D721Med (cell line): ENCODE results near the gene SPACA9.

Experiments
- DNase-seq: peaks from one replicate; pipeline ENCODE4 v3.0.0; 2011; ENCODE audit warnings: low spot score; ENCODE audit not compliant: insufficient read length
- FAIRE-seq: peaks from 2 replicates; lab custom pipeline; 2011; peaks lifted over from hg19 to GRCh38; lab: Jason Lieb, UNC
- TF ChIP-seq, protein P1 (sequence below): IDR thresholded peaks from 2 replicates; pipeline ENCODE4 v1.5.1; 2012; ENCODE audit warnings: mild to moderate bottlenecking, control low read depth; ENCODE audit not compliant: insufficient read depth; ENCODE audit errors: missing control alignments

Gene SPACA9

DNA sequence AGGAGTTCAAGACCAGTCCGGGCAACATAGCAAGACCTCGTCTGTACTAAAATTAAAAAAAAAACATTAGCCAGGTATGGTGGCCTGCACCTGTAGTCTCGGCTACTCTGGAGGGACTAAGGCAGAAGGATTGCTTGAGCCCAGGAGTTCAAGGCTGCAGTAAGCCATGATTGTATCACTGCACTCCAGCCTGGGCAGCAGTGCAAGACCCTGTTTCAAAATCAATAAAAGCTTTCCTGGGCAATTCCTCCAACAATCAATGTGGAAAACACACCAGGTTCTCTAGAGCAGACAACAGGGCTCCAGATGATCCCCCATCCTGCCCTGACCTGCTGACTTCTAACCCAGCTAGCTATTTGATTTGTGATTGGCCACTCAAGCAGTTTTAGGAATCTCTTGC lies 1.8 kb upstream of the SPACA9 start:
- TF ChIP-seq, protein P1, sequence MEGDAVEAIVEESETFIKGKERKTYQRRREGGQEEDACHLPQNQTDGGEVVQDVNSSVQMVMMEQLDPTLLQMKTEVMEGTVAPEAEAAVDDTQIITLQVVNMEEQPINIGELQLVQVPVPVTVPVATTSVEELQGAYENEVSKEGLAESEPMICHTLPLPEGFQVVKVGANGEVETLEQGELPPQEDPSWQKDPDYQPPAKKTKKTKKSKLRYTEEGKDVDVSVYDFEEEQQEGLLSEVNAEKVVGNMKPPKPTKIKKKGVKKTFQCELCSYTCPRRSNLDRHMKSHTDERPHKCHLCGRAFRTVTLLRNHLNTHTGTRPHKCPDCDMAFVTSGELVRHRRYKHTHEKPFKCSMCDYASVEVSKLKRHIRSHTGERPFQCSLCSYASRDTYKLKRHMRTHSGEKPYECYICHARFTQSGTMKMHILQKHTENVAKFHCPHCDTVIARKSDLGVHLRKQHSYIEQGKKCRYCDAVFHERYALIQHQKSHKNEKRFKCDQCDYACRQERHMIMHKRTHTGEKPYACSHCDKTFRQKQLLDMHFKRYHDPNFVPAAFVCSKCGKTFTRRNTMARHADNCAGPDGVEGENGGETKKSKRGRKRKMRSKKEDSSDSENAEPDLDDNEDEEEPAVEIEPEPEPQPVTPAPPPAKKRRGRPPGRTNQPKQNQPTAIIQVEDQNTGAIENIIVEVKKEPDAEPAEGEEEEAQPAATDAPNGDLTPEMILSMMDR = no peak

DNA sequence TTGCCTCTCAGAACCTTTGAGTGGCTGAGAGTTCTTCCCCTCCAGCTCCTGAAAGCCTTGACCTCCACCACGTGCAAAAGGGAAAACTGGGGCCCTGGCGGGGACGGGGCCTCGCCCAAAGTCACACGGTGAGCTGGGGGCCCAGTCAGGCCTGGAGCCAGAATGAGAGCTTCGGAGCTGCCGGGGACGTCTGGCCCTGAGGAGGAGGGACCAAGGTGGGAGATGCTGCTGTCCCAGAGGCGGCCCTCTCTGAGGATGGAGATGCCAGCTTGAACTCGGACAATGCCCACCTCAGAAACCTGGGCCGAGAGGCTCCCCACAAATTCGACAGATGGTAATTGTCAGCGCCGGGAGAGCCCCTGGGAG lies 1.3 kb upstream of the SPACA9 start:
- TF ChIP-seq, protein P1 = no peak
- DNase-seq = no peak
- FAIRE-seq = no peak

More for the DNA sequence above, 1.8 kb upstream of the SPACA9 start:
- FAIRE-seq (no peak), DNase-seq (no peak)

DNA sequence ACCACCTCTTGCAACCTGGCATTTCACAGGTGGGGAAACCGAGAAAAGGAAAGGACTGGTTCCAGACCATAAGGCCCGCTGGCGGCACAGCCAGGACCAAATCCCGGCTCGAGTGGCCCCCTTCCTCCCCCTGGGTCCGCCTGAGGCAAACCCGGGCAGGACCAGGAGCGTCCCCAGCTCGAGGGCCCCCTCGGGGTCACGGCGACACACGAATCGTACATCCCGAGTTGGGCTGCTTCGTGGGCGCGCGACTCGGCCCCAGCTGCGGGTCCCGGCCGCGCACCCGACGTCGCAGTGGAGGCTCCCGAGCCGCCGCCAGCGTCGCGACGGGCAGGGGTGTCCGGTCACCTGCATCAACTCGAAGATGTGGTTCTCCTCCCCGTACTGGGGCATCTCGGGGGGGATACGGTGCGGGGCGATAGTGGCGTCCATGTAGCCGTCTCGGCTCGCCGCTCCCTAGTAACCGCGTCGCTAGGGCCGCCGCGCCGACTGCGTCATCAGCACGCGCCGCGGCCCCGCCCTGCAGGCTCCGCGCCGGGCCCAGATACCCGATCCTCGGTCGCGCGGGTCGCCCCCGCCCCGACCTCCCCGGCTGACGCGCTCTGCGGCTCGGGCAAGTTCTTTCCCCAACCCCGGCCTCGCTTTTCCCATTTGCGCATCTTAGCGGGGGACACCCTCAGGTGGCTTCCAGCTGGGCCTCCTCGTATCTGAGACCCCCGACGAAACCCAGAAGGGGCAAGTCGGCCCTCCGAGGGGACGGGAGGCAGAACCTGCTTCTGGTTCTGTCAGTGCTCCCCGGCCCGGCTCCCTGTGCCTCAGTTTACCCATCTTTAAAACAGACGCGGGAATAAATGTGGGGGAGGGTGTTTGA lies 639 bp upstream of the SPACA9 start, which contains the start of gene AK8:
Gene AK8, minus strand, starts transcription at position 461 of the 871 bp plus-strand sequence. Its CDS starts 29 bp downstream, at position 432.
- FAIRE-seq (no peak), DNase-seq (peak; percentile 93)
- TF ChIP-seq, protein P1 = no peak

DNA sequence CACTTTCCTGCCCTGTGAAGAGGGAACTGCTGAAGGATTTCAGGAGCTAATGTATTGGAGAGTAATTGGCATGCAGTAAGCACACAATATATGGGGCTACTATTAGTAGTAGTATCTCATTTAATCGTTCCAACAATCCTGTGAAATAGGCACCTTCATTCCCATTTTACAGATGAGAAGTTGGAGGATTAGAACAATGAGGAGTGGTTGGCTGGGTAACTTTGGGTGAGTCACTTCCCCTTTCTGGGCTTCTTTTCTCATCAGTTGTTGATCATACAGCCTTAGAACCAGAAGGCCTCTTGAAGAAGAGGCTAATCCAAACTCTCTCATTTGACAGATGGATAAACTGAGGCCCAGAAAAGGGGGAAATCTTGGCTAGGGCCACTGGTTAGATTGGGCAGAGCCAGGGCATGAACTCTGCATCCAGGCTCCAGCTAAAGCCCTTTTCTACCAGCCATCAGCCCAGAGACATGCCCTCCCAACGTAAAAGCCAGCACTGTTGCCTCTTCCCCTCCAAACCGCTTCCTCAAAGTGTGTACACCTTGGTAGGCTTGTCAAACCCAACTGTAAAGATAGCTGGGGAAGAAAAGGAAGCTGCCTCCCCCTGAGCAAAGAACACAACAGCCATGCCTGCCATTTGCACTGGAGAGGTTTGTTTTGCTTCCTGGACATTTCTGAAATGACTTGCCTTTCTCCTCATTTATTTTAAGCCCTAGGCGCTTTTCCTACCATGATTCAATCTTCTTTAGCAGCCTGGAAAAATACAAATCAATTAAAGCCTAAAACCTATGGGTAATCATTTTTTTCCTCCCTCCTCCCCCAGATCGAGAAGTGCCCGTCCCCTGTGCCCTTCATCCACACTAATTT lies 992 bp downstream of the SPACA9 start:
- FAIRE-seq (no peak), DNase-seq (no peak)
- TF ChIP-seq, protein P1 = no peak

DNA sequence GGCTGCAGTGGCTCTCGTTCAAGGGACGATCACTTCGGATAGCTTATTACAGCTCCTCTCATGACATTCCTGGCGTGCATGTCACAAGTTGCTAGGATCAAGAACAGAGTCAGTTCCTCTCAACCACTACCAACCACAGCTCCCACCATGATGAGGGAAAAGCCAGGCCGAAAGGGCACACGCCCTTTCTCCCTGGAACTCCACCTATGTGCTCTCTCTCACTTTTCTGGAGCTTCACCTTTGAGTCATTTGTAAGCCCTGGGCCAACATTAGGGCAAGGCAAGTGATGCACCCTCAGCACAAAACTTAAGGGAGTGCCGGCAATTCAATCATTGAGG lies 1.6 kb downstream of the SPACA9 start:
- TF ChIP-seq, protein P1 = no peak
- DNase-seq (no peak), FAIRE-seq (no peak)

DNA sequence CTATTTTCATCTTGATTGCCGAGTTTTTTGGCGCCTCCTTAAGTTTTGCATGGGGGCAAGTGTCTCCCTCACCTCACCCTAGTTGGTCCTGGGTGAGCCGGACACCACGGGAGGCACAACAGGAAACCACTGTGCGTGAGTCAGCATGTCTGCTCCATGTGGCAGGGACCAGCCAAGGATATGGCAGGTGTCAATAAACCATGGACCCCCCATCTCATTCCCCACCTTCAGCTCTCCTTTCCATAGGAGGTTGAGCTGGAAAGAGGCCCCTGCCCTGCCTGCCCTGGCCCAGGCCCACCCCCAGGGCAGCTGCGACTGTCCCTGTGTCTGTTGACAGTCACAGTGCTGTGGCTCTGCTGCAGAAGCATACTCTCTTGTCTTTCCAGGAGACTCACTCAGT lies 3.1 kb downstream of the SPACA9 start:
- no peak for FAIRE-seq
- TF ChIP-seq, protein P1 = no peak
- DNase-seq = no peak
